Measurements from ENCODE around the gene TIAM2.
"Not testable (repeated sequence)": the region's sequence is repeated elsewhere in the genome, so short reads cannot be mapped to it uniquely, and the experiment has no call there.

The TIAM2 gene

DNA sequence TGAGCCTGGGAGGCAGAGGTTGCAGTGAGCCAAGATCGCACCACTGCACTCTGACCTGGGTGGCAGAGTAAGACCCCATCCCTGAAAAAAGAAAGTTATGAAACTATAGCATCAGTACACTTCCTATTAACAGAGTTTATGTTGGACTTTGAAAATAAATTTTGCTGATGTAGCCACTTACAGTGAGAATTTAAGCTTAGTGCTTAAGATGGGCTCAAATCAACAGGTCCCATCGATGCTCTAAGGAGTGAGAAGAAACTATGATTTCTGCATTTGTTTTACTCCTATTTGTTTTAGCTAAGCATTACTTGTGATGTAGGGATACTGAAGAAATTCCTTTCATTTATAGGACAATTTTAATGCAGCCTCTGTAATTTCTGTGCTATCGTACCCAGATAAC, 175.4 kb downstream of the TIAM2 start:
- DNase-seq (ENCODE audit: low read depth) = no peak

DNA sequence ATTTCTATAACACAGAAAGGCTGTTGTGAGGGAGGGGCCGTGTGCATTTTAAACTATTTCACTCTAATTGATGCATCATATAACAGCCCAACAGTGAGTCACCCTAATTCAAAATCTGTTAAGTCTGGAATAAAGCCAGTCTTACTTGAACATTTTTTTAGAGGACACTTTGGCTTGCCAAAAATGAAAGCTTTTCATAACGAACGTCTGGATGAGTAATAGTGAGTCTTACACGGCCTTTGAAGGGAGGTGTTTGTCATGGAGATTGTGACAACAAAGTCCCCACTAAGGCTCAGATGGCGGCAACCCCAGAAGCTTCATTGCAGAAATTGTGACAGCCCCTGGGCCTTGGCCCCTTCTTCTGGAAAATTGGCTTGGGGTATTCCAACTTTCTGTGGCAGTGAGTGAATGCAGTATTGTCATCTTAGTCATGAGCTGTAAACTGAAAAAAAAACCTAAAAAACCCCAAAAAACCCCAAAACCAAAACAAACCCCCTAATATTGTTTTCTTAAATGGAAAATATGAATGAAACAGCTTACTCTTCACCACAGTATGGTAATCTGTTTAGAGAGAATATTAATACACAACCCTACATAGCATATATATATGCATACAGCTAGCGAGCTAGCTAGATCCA, 176.1 kb downstream of the TIAM2 start:
- peak; percentile 92 for DNase-seq (ENCODE audit: low read depth)

DNA sequence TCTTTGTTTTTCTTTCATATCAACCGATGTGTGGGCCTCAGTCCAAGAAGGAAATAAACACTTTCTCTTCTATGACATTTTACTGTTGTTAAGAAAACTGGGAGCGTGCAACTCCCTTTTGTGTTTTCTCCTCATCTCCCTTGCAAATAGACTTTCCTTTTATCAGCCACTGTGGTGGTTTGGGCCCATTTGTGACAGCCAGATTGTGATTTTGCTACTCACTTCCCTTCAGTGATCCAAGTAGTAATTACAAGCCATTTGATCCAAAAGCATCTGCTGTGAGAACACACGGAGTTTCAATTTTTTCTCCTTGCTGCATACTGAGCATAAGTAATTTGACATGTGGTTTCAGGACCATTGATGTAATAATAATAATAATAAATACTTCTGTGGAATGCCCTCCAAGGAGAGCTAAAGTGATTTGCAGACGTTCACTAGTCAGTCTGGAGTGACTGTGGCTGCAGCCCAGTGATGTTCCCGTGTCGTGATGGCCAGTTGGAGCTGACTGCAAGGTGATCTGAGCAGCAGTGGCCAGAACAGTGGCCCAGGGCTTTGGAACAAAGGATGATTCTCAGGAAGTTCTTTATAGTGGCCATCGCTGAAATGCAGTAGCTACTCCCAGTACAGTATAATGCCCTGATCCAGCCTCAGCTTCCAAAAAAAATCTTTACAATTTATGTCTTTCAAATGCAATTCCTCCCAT, 176.8 kb downstream of the TIAM2 start:
- peak; percentile 75 for DNase-seq (ENCODE audit: low read depth)

DNA sequence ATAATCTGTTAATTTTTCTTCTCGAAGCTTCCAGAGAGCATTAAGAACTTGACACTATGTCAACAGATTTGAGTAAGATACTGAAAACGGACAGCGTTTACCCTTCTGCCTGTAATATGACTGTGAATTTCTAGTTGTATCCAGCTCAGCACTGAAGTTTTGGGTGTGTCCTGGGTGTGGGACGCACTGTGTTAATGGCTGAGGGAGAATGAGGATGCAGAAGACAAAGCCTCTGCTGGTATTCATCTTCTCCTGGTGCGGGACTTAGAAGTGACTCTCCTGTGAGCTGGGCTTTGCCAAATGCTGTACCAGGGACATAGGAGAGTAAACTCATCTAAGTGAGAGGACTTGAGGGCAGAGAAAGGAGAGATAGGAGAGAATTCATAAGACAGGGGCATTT, 178.4 kb downstream of the TIAM2 start:
- DNase-seq (ENCODE audit: low read depth) = no peak

DNA sequence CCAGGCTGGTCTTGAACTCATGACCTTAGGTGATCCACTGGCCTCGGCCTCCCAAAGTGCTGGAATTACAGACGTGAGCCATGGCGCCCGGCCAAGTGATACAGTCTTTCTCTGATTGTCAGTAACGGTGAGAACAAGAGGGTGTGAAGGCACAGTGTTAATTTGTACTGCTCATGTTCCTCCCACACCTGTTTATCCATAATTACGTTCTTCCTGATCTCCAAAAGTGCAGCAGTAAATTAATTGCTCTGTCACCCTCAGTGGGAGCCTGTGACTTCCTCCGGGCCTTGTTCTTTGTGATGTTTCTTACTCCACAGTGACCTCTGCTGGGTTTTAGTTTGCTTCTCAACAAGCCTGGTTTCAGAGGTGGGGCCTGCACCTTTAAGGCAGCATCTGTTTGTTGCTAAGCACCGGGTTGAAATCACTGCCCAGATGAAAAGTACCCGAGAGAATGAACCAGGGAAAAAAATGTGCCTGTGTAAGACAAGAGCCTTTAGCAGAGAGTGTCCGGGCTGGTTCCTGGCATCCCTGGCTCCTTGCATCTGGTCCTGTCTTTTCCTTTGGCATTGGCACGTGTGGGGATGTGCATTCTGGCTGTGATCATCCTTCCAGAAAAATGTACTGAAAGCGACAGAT, 179.6 kb downstream of the TIAM2 start:
- DNase-seq (ENCODE audit: low read depth) = peak; percentile 80

DNA sequence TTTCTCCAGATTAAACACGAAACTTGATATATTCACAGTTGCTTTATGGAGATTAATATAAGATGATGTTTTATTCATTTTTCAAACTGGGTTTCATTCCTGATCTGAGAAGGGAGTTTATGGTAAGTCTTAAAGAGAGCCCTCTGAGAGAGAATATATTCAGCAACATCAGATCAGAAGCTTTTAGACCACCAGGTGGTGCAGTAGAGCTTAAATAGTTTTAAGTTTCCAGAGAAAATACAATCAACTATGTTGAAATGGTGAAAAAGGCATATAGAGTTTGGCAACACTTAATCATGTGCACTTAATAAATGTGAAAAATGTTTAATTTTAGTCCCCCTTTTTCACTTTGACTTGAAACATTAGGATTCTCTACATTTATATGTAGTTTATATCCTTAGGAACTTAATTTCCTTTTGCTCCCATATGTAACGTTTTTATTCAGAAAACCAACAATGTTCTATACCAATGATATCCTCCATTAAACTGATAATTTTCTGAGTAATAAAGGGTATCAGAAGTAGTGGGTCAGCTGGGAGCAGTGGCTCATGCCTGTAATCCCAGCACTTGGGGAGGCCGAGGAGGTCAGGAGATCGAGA, 182.3 kb downstream of the TIAM2 start:
- DNase-seq (ENCODE audit: low read depth) = peak; percentile 68

DNA sequence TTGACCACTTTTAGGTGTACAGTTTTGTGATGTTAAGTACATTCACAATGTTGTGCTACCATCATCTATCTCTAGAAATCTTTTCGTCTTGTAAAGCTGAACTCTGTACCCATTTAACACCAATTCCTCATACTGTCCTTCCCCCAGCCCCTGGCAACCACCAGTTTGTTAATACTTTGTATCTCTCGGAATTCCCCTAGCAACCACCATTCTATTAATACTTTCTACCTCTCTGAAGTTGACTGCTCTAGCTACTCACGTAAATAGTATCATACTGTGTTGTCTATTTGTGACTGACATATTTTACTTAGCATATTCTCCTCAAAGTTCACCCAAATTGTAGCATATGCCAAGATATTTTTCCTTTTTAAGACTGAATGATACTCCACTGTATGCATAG, 186.4 kb downstream of the TIAM2 start:
- no peak for DNase-seq (ENCODE audit: low read depth)

DNA sequence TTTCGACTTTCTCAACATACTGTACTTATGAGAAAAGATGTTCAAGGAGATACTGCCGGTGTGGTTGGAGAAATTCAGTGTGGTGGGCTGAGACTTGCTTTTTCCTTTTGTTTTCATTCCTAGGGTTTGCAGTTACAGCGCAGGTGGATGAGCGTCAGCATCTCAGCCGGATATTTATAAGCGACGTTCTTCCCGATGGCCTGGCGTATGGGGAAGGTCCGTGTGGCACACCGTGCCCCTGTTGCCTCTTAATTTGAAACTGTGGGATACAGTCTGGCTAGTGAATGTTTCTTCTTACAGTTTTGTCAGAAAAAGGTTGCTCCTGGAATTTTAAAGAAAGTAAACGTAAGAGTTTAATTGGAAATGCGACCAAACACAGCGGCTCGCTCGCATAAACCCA, 187.0 kb downstream of the TIAM2 start:
- DNase-seq (ENCODE audit: low read depth) = no peak

DNA sequence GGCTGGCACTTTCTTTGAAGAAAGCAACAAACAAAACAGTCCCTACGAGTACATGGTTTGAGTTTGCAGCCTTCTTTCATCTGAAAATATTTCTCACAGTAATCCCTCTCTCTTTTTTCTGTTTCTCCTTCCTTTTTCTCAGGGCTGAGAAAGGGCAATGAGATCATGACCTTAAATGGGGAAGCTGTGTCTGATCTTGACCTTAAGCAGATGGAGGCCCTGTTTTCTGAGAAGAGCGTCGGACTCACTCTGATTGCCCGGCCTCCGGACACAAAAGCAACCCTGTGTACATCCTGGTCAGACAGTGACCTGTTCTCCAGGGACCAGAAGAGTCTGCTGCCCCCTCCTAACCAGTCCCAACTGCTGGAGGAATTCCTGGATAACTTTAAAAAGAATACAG, 188.0 kb downstream of the TIAM2 start:
- DNase-seq (ENCODE audit: low read depth) = no peak

DNA sequence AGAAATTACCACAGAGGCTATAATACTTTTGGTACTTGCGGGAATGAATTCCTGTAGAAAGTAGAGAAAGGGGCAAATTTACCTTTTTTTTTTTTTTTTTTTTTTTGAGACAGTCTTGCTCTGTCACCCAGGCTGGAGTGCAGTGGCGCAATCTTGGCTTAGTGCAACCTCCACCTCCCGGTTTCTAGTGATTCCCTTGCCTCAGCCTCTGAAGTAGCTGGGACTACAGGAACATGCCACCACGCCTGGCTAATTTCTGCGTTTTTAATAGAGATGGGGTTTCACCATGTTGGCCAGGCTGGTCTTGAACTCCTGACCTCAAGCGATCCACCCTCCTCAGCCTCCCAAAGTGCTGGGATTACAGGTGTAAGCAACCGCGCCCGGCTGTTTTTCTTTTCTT, 189.9 kb downstream of the TIAM2 start:
- DNase-seq (ENCODE audit: low read depth) = not testable (repeated sequence)

DNA sequence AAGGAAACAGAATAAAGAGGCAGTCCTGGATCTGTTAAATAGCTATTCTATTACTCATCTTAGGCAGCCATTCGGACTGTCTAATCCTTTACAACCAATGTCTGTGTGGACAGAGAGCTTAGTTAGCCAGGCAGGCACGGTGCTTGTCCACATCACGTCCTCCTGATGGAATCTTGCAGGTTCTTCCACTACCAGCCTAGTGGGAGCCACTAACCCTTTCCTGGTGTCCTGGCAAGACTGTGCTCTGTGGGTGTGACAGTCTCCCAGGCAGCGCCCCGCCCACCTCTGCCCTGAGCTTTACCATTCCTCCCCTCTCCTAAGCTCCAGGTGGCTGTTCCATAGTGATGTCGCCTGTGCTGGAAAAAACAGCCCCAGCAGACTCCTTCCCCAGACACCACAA, 190.4 kb downstream of the TIAM2 start:
- no peak for DNase-seq (ENCODE audit: low read depth)

DNA sequence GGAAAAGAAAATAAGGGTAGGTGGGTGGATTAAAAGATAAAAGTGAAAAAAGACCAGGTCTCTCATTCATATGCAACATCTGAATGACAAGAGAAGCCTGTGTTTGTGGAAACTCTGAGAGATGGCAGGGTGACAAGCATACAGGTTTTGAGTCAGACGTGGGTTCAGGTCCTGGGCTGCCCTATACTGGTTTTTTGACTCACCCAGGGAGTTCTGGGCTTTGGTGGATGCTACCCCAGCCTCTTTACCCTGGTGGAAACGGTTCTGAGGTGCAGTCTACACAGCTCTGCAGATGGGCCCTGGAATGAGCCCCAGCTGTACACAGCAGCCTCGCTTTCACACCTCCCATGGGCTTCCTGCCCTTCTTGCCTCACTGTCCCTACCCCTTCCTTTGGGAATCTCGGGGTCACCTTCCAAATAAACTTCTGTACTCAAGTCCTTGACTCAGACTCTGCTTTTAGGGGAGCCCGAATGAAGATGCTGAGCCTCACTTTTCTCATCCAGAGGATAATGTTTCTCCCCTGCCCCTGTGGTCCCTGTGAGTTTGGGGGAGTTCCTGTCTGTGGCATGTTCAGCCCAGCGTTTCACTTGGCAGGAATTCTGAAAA, 191.0 kb downstream of the TIAM2 start:
- no peak for DNase-seq (ENCODE audit: low read depth)

DNA sequence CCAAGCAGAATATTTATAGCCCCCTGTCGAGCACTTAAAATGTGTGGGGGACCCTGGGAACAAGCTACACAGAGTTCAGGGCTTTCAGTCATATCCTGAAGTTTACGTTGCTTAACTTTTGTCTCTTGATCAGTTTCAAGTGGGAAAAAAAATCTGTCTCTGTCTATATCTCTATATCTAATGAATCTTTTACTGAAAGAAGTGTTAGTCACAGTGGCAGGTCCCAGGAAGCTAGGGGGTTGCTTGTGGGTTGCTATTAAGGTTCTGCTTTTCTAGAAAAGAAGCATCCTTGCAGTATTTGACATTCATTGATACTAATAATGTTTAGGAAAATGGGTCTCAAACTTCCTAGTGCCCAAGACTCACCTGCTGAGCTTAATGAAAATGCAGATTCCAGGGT, 192.0 kb downstream of the TIAM2 start:
- DNase-seq (ENCODE audit: low read depth) = no peak

DNA sequence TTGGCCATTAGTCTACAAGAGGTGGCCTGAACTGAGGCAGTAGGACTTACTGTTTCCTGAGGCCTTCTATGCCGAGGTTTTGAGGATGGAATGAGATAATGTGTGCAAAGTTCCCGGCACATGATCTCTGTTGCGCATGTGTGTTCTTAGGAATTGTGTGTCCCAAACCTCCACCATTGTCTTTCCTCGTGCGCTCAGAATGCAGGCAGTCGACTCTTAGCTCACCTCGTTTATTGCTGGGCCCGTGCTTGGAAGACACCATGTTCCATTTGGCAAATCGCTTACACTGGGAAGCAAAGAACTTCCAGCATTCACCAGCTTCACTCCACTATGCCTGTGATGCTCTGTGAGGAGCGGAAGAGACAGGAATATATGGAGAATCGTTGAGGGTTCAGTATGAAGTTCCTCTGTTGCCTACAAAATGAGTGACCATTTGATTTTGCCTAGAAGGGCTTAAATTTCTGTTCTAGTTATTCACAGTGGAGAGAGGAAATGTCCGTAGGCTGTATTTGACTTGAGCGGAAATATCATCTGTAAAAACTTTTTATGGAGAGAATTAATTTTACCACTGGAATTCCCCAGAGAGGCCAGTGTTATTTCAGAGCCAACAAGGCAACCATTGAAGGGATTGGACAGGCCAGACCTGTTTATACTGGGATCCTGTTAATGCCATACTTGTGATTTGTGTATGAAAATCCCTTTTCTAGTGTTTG, 193.0 kb downstream of the TIAM2 start:
- DNase-seq (ENCODE audit: low read depth) = peak; percentile 64

DNA sequence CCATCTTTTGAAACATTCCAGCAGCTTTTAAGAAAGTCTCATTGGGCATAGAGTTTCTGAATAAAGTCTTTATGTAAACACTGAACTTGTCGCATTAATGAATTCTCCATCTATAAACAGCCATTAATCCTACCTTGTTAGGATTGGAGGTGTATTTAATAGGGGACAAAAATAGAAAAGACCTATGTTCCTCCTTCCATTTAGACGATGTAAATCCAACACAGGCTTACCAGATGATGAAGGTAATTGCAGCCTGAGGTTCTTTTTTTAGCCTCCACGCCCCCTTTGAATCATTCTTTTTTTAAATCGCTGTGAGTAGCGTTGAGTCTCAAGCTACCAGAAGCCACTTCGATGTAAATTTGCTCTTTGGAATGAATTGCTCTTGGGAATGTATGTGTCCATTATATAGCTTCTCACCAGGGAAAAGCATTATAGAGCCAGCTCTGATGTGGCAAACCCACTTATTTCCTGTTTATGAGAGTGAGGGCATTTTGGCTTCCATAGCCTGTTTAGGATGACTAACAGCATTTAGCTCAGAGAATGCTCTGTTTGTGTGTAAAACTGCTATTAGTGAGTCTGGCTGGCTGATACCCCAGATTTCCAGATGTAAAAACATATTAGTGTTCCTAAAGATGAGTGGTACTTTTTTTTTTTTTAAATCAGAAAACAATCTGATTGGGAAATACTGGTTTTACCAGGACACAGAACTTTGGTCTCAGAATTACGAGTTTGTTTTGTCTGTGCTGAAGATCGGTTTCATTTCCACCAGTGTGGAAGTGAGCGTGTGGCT, 193.8 kb downstream of the TIAM2 start:
- DNase-seq (ENCODE audit: low read depth) = peak; percentile 97

DNA sequence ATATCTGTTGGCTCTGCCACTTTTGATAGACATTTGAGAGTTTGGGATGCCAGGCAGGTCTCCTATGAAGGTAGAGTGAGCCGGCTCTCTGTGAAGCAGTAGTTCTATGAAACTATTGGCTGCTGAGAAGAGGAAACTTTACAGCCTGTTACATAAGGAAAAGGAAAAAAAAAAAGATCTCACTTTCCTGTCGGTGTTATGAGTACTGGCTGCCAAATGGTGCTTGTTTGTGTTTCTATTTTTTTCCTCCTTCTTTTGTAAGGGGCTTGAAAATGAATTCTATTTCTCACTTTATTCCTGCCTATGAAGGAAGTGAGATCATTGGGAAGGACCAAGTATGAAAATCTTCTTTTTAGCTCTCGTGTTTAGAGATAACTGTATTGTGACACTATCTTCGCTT, 195.6 kb downstream of the TIAM2 start:
- DNase-seq (ENCODE audit: low read depth) = no peak

DNA sequence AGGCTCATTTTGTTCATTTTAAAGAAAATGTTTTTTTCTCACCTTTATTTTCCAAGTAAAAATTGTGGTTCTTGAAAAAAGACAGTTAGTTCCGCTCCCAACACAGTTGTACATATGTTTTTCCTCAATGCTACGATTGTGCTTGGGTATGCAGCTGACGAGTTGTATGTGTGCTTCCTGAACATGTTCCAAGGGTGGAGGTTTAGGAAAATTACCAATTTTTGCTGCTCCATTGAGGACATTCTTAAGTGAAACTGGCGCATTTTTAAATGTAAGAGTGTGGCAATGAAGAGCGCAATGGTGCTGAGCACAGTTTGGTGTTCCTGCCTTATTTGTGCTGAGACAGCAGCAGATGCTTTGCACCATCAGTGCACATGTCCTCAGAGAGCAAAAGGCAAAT, 198.4 kb downstream of the TIAM2 start:
- DNase-seq (ENCODE audit: low read depth) = no peak

DNA sequence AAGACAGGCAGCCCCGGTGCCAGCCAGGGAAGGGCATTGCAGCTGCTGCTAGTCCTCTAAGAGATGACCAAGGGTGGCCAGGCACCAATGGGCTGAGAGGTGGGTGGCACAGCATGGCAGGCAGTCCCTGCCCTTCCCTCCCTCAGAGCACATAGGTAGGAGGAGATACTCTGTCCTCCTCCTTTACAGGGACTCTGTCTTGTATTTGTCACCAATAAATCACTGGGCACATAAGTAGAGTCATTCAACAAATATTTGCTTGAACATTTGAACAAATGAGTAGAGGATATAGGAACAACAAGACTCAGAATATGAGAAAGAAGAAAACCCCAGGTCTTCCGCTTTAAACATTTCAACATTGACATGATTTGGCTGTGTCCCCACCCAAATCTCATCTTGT, 199.3 kb downstream of the TIAM2 start:
- DNase-seq (ENCODE audit: low read depth) = no peak

DNA sequence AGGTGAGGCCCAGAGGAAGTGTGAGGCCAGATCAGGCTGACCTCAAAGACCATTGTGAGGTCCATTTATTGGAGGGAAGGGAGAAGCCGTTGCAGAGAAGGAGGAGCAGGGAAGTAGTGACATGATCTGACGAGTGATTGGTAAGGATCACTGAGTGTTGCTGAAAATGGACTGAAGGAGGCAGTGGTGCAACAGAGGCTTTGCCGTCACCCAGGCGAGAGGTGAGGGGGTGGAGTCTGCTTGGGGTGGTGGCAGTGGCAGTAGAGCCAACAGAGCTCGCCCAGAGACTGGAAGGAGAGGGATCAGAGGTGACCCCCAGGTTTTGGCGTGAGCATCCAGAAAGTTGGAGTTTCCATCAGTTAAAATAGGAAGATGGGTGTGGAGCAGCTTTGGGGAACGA, 200.8 kb downstream of the TIAM2 start:
- DNase-seq (ENCODE audit: low read depth) = no peak

DNA sequence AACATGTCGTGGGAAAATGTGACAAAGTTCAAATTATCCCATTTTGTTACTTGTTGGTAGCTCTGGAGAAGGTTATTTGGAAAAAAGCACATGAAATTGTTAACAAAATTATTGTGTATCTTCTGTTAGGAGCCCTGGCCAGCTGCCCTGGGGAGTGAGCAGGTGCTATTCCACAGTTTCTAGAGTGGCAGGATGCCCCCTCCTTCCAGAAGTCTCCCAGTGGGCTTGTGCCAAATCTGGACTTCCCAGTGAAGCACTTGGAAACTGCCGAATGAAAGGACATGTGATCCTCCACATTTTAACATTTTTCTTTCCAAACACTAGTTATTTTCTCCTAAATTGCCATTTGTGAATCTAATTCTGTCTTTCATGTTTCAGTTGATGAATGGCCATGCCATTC, 201.8 kb downstream of the TIAM2 start:
- DNase-seq (ENCODE audit: low read depth) = no peak

DNA sequence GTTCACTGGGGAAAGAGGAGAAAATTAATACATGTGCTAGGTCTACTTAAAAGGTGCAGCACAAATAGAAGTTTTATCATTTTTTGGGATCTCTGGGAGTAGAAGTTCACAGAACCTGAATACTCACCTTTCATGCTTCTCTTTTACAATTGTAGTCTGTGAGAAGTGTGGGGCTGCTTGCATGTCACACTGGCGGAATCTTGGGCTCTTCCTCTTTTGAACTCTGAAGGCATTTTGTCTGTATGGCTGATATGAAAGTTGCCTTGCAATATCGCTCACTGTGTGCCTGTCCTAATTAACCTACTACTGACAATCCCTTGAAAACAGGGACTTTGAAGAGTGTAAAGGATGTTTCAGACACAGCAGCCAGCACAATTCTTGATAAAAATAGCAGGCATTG, 202.8 kb downstream of the TIAM2 start:
- DNase-seq (ENCODE audit: low read depth) = no peak
